Measurements from ENCODE around the gene MEGF9. TPM values are rescaled to one million over a fixed set of nuclear protein-coding genes. Genes with fewer than 3 reads are reported as not detected.

Gene MEGF9
- total RNA-seq, 1 experiment from 2014 or later: 35.7 TPM

DNA sequence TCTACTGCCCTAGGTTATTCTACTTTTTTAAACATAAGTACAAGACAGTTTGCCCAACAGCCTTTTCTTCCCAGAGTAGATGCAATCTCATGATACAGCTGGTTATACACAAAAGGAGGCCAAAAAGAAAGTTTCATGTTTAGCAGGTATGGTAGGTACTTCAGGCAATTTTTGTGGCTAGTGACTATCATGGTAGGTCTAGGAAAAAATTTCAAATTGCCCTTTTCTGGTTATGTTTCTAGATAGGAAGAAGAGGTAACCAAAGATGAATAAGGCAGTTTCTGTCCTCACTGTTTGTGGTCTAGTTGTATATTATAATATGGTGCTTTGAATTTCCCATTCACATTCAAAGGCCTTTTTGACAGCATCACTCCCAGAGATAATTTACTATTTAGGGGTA is 19.7 kb downstream of the MEGF9 start:
- no peak overlapping the region for H3K4me3 ChIP-seq

GRCh38 chr9:120693700-120694008 is 20.6 kb downstream of the MEGF9 start:
- H3K4me3 ChIP-seq: no peak overlapping the region
- no peaks in the 10 kb centered on the region for H3K27me3 ChIP-seq (ENCODE audit: insufficient read depth, low read depth)
- no TSS peak for BruUV-seq (replicated peaks)
- intact Hi-C loops (cut with micrococcal nuclease; ENCODE audit: unreplicated experiment): no loop called here
- no peak for DNase-seq
- peaks cover 6% of the 10 kb centered on the region; the same call in 1 of the 2 replicates for H3K9me3 ChIP-seq (ENCODE audit: insufficient read depth, low read depth)
- no peaks in the 10 kb centered on the region; the same call in 1 of the 2 replicates for H3K9me2 ChIP-seq (ENCODE audit: insufficient read depth)
- peaks cover 47% of the 10 kb centered on the region for H3K36me3 ChIP-seq (ENCODE audit: low read depth)
- peaks cover 94% of the 10 kb centered on the region for H3K79me2 ChIP-seq (ENCODE audit: low read depth)
- no peaks in the 10 kb centered on the region for H4K20me1 ChIP-seq (ENCODE audit: insufficient read depth)
- no peak overlapping the region for H3K27ac ChIP-seq
- CTCF ChIA-PET: no interaction called here
- peaks cover 24% of the 10 kb centered on the region for H3K4me1 ChIP-seq (replicated peaks; ENCODE audit: insufficient read depth)
- peaks cover 16% of the 10 kb centered on the region for H3F3A ChIP-seq (ENCODE audit: insufficient read depth, low read depth)
- no peak overlapping the region for H3K4me2 ChIP-seq
- TF ChIP-seq, protein P1, sequence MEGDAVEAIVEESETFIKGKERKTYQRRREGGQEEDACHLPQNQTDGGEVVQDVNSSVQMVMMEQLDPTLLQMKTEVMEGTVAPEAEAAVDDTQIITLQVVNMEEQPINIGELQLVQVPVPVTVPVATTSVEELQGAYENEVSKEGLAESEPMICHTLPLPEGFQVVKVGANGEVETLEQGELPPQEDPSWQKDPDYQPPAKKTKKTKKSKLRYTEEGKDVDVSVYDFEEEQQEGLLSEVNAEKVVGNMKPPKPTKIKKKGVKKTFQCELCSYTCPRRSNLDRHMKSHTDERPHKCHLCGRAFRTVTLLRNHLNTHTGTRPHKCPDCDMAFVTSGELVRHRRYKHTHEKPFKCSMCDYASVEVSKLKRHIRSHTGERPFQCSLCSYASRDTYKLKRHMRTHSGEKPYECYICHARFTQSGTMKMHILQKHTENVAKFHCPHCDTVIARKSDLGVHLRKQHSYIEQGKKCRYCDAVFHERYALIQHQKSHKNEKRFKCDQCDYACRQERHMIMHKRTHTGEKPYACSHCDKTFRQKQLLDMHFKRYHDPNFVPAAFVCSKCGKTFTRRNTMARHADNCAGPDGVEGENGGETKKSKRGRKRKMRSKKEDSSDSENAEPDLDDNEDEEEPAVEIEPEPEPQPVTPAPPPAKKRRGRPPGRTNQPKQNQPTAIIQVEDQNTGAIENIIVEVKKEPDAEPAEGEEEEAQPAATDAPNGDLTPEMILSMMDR (conservative IDR thresholded peaks at IDR 0.05): no peak
- no peak for TF ChIP-seq EZH2 (IDR thresholded peaks at IDR 0.05; ENCODE audit: low read depth)
- POLR2A ChIA-PET (ENCODE audit: unreplicated experiment): interaction anchor here (0.7 kb wide), 1 partner anchor 37 kb away, joined by 3 read pairs; no protein-coding TSS in a partner anchor
- H2AFZ ChIP-seq: no peak overlapping the region

More for the DNA sequence above, 19.7 kb downstream of the MEGF9 start:
- Histone ChIP-seq H4K20me1 (ENCODE audit: insufficient read depth) (no peaks in the 10 kb centered on the region), H2AFZ (no peak overlapping the region), H3K36me3 (ENCODE audit: low read depth) (peaks cover 51% of the 10 kb centered on the region), H3K4me2 (no peak overlapping the region), H3K27ac (peak overlapping the region; percentile 6; the same call in 1 of the 2 replicates), H3F3A (ENCODE audit: insufficient read depth, low read depth) (peaks cover 16% of the 10 kb centered on the region), H3K9me3 (ENCODE audit: insufficient read depth, low read depth) (peaks cover 6% of the 10 kb centered on the region; the same call in 1 of the 2 replicates), H3K9me2 (ENCODE audit: insufficient read depth) (no peaks in the 10 kb centered on the region; the same call in 1 of the 2 replicates), H3K27me3 (ENCODE audit: insufficient read depth, low read depth) (no peaks in the 10 kb centered on the region), H3K79me2 (ENCODE audit: low read depth) (peaks cover 94% of the 10 kb centered on the region), H3K4me1 (replicated peaks; ENCODE audit: insufficient read depth) (peaks cover 24% of the 10 kb centered on the region)
- ChIA-PET CTCF (no interaction called here), POLR2A (ENCODE audit: unreplicated experiment) (interaction anchor here (0.7 kb wide), 1 partner anchor 36 kb away, joined by 3 read pairs; no protein-coding TSS in a partner anchor)
- intact Hi-C loops (cut with micrococcal nuclease; ENCODE audit: unreplicated experiment): no loop called here
- TF ChIP-seq, protein P1 (conservative IDR thresholded peaks at IDR 0.05): no peak
- TF ChIP-seq EZH2 (IDR thresholded peaks at IDR 0.05; ENCODE audit: low read depth): no peak
- DNase-seq: peak in 1 of 2 experiments; percentile 34
- no TSS peak for BruUV-seq (replicated peaks)

- H3K4me3 ChIP-seq: no peak overlapping the region
- no peak overlapping the region for H2AFZ ChIP-seq
- H3K36me3 ChIP-seq (ENCODE audit: low read depth): peaks cover 45% of the 10 kb centered on the region
- no peak overlapping the region for H3K4me2 ChIP-seq
- no peaks in the 10 kb centered on the region; the same call in 1 of the 2 replicates for H3K9me2 ChIP-seq (ENCODE audit: insufficient read depth)
- DNase-seq: no peak
- peaks cover 24% of the 10 kb centered on the region for H3K4me1 ChIP-seq (replicated peaks; ENCODE audit: insufficient read depth)
- TF ChIP-seq, protein P1 (conservative IDR thresholded peaks at IDR 0.05): no peak
- TF ChIP-seq EZH2 (IDR thresholded peaks at IDR 0.05; ENCODE audit: low read depth): no peak
- BruUV-seq (replicated peaks): no TSS peak
- peaks cover 6% of the 10 kb centered on the region; the same call in 1 of the 2 replicates for H3K9me3 ChIP-seq (ENCODE audit: insufficient read depth, low read depth)
- no peaks in the 10 kb centered on the region for H4K20me1 ChIP-seq (ENCODE audit: insufficient read depth)
- H3F3A ChIP-seq (ENCODE audit: insufficient read depth, low read depth): peaks cover 16% of the 10 kb centered on the region
- intact Hi-C loops (cut with micrococcal nuclease; ENCODE audit: unreplicated experiment): no loop called here
- ChIA-PET POLR2A (ENCODE audit: unreplicated experiment) (no interaction called here), CTCF (no interaction called here)
- no peak overlapping the region for H3K27ac ChIP-seq
- peaks cover 92% of the 10 kb centered on the region for H3K79me2 ChIP-seq (ENCODE audit: low read depth)
- no peaks in the 10 kb centered on the region for H3K27me3 ChIP-seq (ENCODE audit: insufficient read depth, low read depth)
Measured at GRCh38 chr9:120692901-120693699, 21.2 kb downstream of the MEGF9 start.

All from PC-9 (cell line).